Lower leg skin (tissue), 3 donors: ENCODE results near the gene KRTAP5-6.

Experiments
- CTCF ChIP-seq, 3 donors: fragments of 450-650 bp; IDR thresholded peaks; one replicate each; pipeline ENCODE4 v1.5.1; 2016; ENCODE audit warnings: antibody characterized with exemption in 3 of 3, mild to moderate bottlenecking in 3 of 3, moderate library complexity in 2 of 3
- POLR2A ChIP-seq, 2 donors: fragments of 450-650 bp; IDR thresholded peaks; one replicate each; pipeline ENCODE4 v1.6.1; 2016 to 2017; ENCODE audit warnings: antibody characterized with exemption in 2 of 2, mild to moderate bottlenecking in 1 of 2, moderate library complexity in 1 of 2

- no peak for TF ChIP-seq POLR2A (IDR thresholded peaks at IDR 0.05)
- TF ChIP-seq CTCF (IDR thresholded peaks at IDR 0.05): no peak
Observed at GRCh38 chr11:1746956-1747752, 50.2 kb downstream of the KRTAP5-6 start.
